Neuronal stem cell (in vitro differentiated cells): ENCODE results near the gene ITGA11.

Experiments used
- DNase-seq: peaks from one replicate; pipeline ENCODE4 v3.0.0-alpha.2; 2013; ENCODE audit warnings: low spot score
- H2AFZ ChIP-seq: one replicate; pipeline ENCODE4 v1.6.1; 2013; ENCODE audit warnings: mild to moderate bottlenecking, low read length, inconsistent platforms
- H2AK5ac ChIP-seq: 2 replicates; pipeline ENCODE4 v1.6.1; 2013; ENCODE audit warnings: low read depth, mild to moderate bottlenecking, inconsistent platforms, low read length, moderate library complexity, mixed read lengths
- H2BK120ac ChIP-seq: 2 replicates; pipeline ENCODE4 v1.6.1; 2013; ENCODE audit warnings: low read depth, mild to moderate bottlenecking, inconsistent platforms, low read length, moderate library complexity, mixed read lengths
- H2BK12ac ChIP-seq: one replicate; pipeline ENCODE4 v1.6.1; 2013; ENCODE audit warnings: low read length, inconsistent platforms
- H2BK15ac ChIP-seq: 2 replicates; pipeline ENCODE4 v1.6.1; 2013; ENCODE audit warnings: mild to moderate bottlenecking, low read length, inconsistent platforms, mixed read lengths
- H2BK5ac ChIP-seq: one replicate; pipeline ENCODE4 v1.6.1; 2013; ENCODE audit warnings: inconsistent platforms, mild to moderate bottlenecking, low read length, moderate library complexity
- H3K14ac ChIP-seq: one replicate; pipeline ENCODE4 v1.6.1; 2013; ENCODE audit warnings: low read length, inconsistent platforms
- H3K18ac ChIP-seq: 2 replicates; pipeline ENCODE4 v1.6.1; 2013; ENCODE audit warnings: low read length, inconsistent platforms
- H3K23ac ChIP-seq: 2 replicates; pipeline ENCODE4 v1.6.1; 2013; ENCODE audit warnings: low read depth, mild to moderate bottlenecking, mixed read lengths, low read length, inconsistent platforms; ENCODE audit not compliant: poor library complexity
- H3K27ac ChIP-seq: replicated peaks from 3 replicates; pipeline ENCODE4 v1.5.1; 2013; ENCODE audit warnings: low read length, inconsistent platforms
- H3K27me3 ChIP-seq, 3 experiments: 2 replicates each; pipeline ENCODE4 v1.6.1; 2013; ENCODE audit warnings: low read length in 3 of 3, mild to moderate bottlenecking in 2 of 3, inconsistent platforms in 1 of 3, low read depth in 1 of 3, mixed read lengths in 1 of 3, moderate library complexity in 1 of 3; ENCODE audit not compliant: control insufficient read depth in 3 of 3, insufficient read depth in 3 of 3
- H3K36me3 ChIP-seq, 2 donors: replicated peaks in 1 of 2; 2 replicates each; pipeline ENCODE4 v1.6.1; 2013; ENCODE audit warnings: low read length in 2 of 2; ENCODE audit not compliant: control insufficient read depth in 2 of 2, insufficient read depth in 2 of 2
- H3K4ac ChIP-seq: 2 replicates; pipeline ENCODE4 v1.6.1; 2013; ENCODE audit warnings: inconsistent platforms, mild to moderate bottlenecking, low read length, moderate library complexity
- H3K4me1 ChIP-seq, 2 donors: 1 replicate in 1 of 2; 2 replicates in 1 of 2; pipeline ENCODE4 v1.6.1; 2013; ENCODE audit warnings: low read length in 2 of 2, low read depth in 1 of 2; ENCODE audit not compliant: control insufficient read depth in 2 of 2, insufficient read depth in 1 of 2
- H3K4me2 ChIP-seq: one replicate; pipeline ENCODE4 v1.6.1; 2013; ENCODE audit warnings: mild to moderate bottlenecking, low read length, inconsistent platforms; ENCODE audit not compliant: insufficient read depth, poor library complexity, severe bottlenecking
- H3K4me3 ChIP-seq, 2 donors: 2 replicates each; pipeline ENCODE4 v1.5.1; 2013; ENCODE audit warnings: low read length in 2 of 2, mild to moderate bottlenecking in 2 of 2, inconsistent platforms in 1 of 2, moderate library complexity in 1 of 2
- H3K79me1 ChIP-seq: one replicate; pipeline ENCODE4 v1.6.1; 2013; ENCODE audit warnings: low read depth, mild to moderate bottlenecking, inconsistent platforms, low read length, moderate library complexity
- H3K9ac ChIP-seq: one replicate; pipeline ENCODE4 v1.6.1; 2013; ENCODE audit warnings: mild to moderate bottlenecking, low read depth, low read length, inconsistent platforms; ENCODE audit not compliant: poor library complexity
- H3K9me3 ChIP-seq, 2 donors: replicated peaks in 1 of 2; 2 replicates each; pipeline versions ENCODE3 to v1.6.1; 2013; ENCODE audit warnings: low read length in 2 of 2, mild to moderate bottlenecking in 2 of 2, inconsistent platforms in 1 of 2, low read depth in 1 of 2, mixed read lengths in 1 of 2, moderate library complexity in 1 of 2; ENCODE audit not compliant: control insufficient read depth in 2 of 2, insufficient read depth in 1 of 2
- H4K8ac ChIP-seq: one replicate; pipeline ENCODE4 v1.6.1; 2013; ENCODE audit warnings: low read depth, mild to moderate bottlenecking, inconsistent platforms, low read length, moderate library complexity
- H4K91ac ChIP-seq: one replicate; pipeline ENCODE4 v1.6.1; 2013; ENCODE audit warnings: low read length, low read depth, mild to moderate bottlenecking, inconsistent platforms; ENCODE audit not compliant: poor library complexity
- WGBS, 2 donors: extraction: QIAGEN DNeasy Blood & Tissue Kit; methylation state at CpG; one replicate each; pipeline ENCODE4 v1.1.7; 2013; ENCODE audit warnings: missing lambda C conversion rate in 2 of 2, mixed read lengths in 1 of 2; ENCODE audit not compliant: insufficient read length in 2 of 2, insufficient replicate concordance in 1 of 2; ENCODE audit errors: extremely low coverage in 2 of 2; 5-methylcytosine and 5-hydroxymethylcytosine counted together

ITGA11 gene

DNA sequence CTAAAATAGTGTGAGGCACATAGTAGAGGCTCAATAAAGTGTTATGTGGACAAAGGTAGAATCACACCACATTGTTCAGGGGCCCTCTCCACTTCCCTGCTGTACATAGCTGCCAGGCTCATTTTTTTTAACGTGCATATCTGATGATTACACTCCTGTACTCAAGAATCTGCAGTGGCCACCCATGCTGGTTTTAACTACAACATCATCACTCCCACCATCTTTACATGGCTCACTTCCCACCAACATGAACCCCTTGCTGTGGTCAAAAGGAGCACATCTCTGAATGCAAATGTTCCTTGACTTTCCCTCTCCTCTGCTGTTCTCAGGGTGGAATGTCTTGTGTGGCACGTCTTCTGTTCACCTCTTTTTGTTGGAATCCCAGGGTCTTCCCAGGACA lies 77.7 kb downstream of the ITGA11 start:
- Histone ChIP-seq H2BK12ac (no peak overlapping the region), H3K27me3 (no peaks in the 10 kb centered on the region), H3K27ac (no peak overlapping the region), H4K8ac (no peak overlapping the region), H3K9me3 (peaks cover 2 to 5% of the 10 kb centered on the region in 2 donors), H2AK5ac (no peak overlapping the region), H3K18ac (no peak overlapping the region), H2AFZ (no peak overlapping the region), H3K14ac (no peak overlapping the region), H3K4me2 (no peak overlapping the region), H4K91ac (no peak overlapping the region), H3K4me3 (no peak overlapping the region), H2BK5ac (no peak overlapping the region), H3K23ac (no peak overlapping the region), H3K4me1 (no peaks in the 10 kb centered on the region), H2BK120ac (no peak overlapping the region), H2BK15ac (no peak overlapping the region), H3K79me1 (no peaks in the 10 kb centered on the region), H3K4ac (no peak overlapping the region), H3K36me3 (no peaks in the 10 kb centered on the region), H3K9ac (no peak overlapping the region)
- no CpG with 5 or more reads among the region's 2 CpGs for WGBS, 2 donors
- no peak for DNase-seq

DNA sequence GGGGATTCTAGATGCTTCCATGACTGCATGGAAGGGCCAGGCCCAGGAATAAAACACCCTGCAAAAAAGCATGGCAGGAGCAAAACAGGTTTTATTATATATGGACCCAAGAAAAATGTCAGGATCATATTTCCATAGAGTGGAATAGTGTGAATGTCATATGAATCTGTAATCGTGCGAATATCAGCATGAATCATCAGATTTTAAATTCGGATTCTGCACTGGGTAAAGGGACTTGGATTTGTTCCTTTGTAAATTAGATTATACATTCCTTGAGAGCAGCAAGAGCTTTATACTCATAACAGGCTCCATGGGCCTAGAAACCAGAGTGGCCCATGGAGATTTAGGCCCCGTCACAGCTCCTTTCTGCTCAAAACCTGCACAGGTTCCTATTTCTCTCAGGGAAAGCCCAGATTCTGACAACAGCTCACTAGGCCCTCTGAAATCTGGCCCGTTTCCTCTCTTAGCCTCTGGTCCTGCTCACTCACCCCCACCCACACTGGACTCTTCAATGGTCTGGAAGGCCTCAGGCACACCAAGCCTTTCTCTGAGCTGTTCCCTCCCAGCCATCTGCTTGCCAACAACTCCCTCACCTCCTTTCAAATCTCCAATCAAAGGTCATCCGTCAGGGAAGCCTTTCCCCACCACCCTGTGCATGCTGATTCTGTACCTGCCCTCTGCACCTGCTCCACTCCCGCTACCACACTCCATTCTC lies 78.4 kb downstream of the ITGA11 start:
- H3K9ac ChIP-seq: no peak overlapping the region
- no peaks in the 10 kb centered on the region for H3K36me3 ChIP-seq
- no peaks in the 10 kb centered on the region for H3K4me1 ChIP-seq
- no peak overlapping the region for H3K14ac ChIP-seq
- H3K27me3 ChIP-seq: no peaks in the 10 kb centered on the region
- no peak overlapping the region for H2BK5ac ChIP-seq
- no CpG with 5 or more reads among the region's 7 CpGs for WGBS, 2 donors
- no peak overlapping the region for H3K4ac ChIP-seq
- H4K91ac ChIP-seq: no peak overlapping the region
- no peak overlapping the region for H2AK5ac ChIP-seq
- H3K18ac ChIP-seq: no peak overlapping the region
- H2AFZ ChIP-seq: no peak overlapping the region
- H3K4me3 ChIP-seq: peak overlapping the region in 1 of 2 donors; percentile 7
- H3K23ac ChIP-seq: no peak overlapping the region
- no peaks in the 10 kb centered on the region for H3K79me1 ChIP-seq
- peaks cover 2 to 5% of the 10 kb centered on the region in 2 donors for H3K9me3 ChIP-seq
- no peak overlapping the region for H2BK12ac ChIP-seq
- no peak for DNase-seq
- no peak overlapping the region for H4K8ac ChIP-seq
- no peak overlapping the region for H2BK15ac ChIP-seq
- H3K27ac ChIP-seq: no peak overlapping the region
- H3K4me2 ChIP-seq: no peak overlapping the region
- H2BK120ac ChIP-seq: no peak overlapping the region

DNA sequence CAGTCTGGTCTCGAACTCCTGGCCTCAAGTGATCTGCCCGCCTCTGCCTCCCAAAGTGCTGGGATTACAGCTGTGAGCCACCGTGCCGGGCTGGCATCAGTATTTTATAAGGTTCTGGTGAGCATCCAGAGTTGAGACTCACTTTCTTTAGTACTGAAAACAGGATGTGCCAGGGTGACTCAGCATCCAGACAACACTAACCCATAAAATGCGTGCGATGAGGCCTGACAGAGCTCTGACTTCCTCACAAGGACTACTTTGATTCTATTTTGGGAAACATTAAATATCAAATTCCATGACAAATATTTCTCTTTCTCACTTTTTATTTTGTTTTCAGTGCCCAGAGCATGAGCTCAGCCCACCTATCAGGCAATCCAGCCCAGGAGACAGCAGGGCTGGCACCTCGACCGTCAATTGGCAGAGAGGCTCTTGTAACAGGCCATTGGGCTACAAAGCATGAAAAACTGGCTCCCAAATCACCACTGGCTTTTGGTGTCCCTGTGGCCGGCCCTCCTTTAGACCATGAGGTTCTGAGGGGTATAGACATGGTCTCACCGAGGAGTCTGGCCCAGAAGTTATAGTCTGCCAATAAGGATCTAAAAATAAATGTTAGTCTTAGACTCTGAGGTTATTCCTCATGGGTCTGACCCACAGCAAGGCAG lies 79.4 kb downstream of the ITGA11 start:
- Histone ChIP-seq H3K4me1 (no peaks in the 10 kb centered on the region), H3K27me3 (no peaks in the 10 kb centered on the region), H2BK12ac (no peak overlapping the region), H3K27ac (no peak overlapping the region), H2BK5ac (no peak overlapping the region), H3K79me1 (no peaks in the 10 kb centered on the region), H2BK120ac (no peak overlapping the region), H4K91ac (no peak overlapping the region), H3K9ac (no peak overlapping the region), H3K4me2 (no peak overlapping the region), H4K8ac (no peak overlapping the region), H3K14ac (no peak overlapping the region), H3K4ac (no peak overlapping the region), H3K9me3 (peaks cover 2 to 5% of the 10 kb centered on the region in 2 donors), H2BK15ac (no peak overlapping the region), H3K18ac (no peak overlapping the region), H2AFZ (no peak overlapping the region), H3K36me3 (no peaks in the 10 kb centered on the region), H3K23ac (no peak overlapping the region), H3K4me3 (no peak overlapping the region), H2AK5ac (no peak overlapping the region)
- no peak for DNase-seq
- WGBS, 2 donors: no CpG with 5 or more reads among the region's 10 CpGs

DNA sequence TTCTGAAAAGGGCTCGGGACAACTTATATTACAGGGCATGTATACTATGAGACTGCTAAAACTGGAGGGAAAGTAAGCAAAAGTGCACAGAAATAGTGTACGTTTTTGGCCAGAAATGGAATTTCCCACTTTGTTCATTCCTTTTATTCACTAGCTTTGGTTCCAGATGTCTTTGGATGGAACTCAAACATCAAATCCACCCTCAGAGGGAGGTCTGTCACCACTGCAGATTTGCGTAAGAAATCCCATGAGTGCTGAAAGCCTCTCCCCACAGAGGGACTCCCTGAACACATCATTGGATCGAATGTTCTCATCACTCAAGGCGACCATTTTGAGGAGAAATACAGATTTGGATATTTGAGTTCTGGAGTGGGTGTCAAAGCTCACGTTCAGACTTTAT lies 82.8 kb downstream of the ITGA11 start:
- Histone ChIP-seq H3K79me1 (no peaks in the 10 kb centered on the region), H3K36me3 (no peaks in the 10 kb centered on the region), H3K9me3 (no peaks in the 10 kb centered on the region), H2AFZ (no peak overlapping the region), H3K23ac (no peak overlapping the region), H3K4ac (no peak overlapping the region), H2BK5ac (no peak overlapping the region), H3K27ac (no peak overlapping the region), H4K91ac (no peak overlapping the region), H3K4me3 (no peak overlapping the region), H3K9ac (no peak overlapping the region), H2AK5ac (no peak overlapping the region), H3K4me1 (no peaks in the 10 kb centered on the region), H3K27me3 (peaks cover 0 to 3% (median 2%) of the 10 kb centered on the region in 3 experiments), H4K8ac (no peak overlapping the region), H3K14ac (no peak overlapping the region), H2BK120ac (no peak overlapping the region), H2BK12ac (no peak overlapping the region), H3K4me2 (no peak overlapping the region), H3K18ac (no peak overlapping the region), H2BK15ac (no peak overlapping the region)
- no CpG with 5 or more reads among the region's 6 CpGs for whole genome bisulfite sequencing, 2 donors
- no peak for DNase-seq
